Right cardiac atrium (tissue), 5 donors: ENCODE results near the gene ARHGAP8. TPM values are rescaled to one million over a fixed set of nuclear protein-coding genes. Genes with fewer than 3 reads are reported as not detected.

Experiments used
- ATAC-seq, 2 donors: fragments of 200-7000 bp; cut with Tn5 transposase; one replicate each; pipeline versions ENCODE4 v1.8.0 to v1.9.1; 2020; ENCODE audit warnings: moderate library complexity in 2 of 2, mild to moderate bottlenecking in 1 of 2
- DNase-seq, 3 donors: peaks; one replicate each; pipeline ENCODE4 v3.0.0-alpha.2; 2020
- H3K27ac ChIP-seq: one replicate; pipeline ENCODE4 v1.5.1; 2013; ENCODE audit warnings: mild to moderate bottlenecking, low read length, control low read depth, moderate library complexity
- H3K27me3 ChIP-seq: one replicate; pipeline ENCODE4 v1.6.1; 2013; ENCODE audit not compliant: control insufficient read depth, insufficient read depth
- H3K4me1 ChIP-seq: one replicate; pipeline ENCODE4 v1.6.1; 2013; ENCODE audit warnings: low read length; ENCODE audit not compliant: control insufficient read depth, insufficient read depth
- H3K4me3 ChIP-seq: one replicate; pipeline ENCODE4 v1.5.1; 2013; ENCODE audit warnings: low read length, control low read depth
- H3K9me3 ChIP-seq: one replicate; pipeline ENCODE4 v1.6.1; 2013; ENCODE audit warnings: low read length; ENCODE audit not compliant: control insufficient read depth
- WGBS: extraction: QIAGEN DNeasy Blood & Tissue Kit; methylation state at CpG from one replicate; pipeline ENCODE4 v1.1.7; 2013; 5-methylcytosine and 5-hydroxymethylcytosine counted together
- intact Hi-C, 4 donors: fragments of 100-400 bp; cut with DNase I; formaldehyde crosslinking; loops; one replicate each; pipeline versions ENCODE4 v1.11.0 to v1.14.0; 2022 to 2023
- polyA plus RNA-seq: library from polyadenylated mRNA; stranded (reverse); fragments of 200-250 nt; gene quantifications from one replicate; pipeline ENCODE4 v1.2.3, GENCODE V29; 2013
- total RNA-seq, 4 donors: library from RNA; stranded (reverse); fragmentation: NEBNext Ultra II Directional; extraction: Animal tissue kit (Norgen Biotek cat#: 25700); gene quantifications; one replicate each; pipeline ENCODE4 v1.2.1, GENCODE V29; 2021
- donor health status: healthy with polysubstance abuse.
- donor health status: DM: no; HTN: yes; CAD: no.
- donor health status: DM: no; HTN: no; CAD: no.
- donor health status: DM: no; HTN: yes; CAD: no; lungs with severe emphysema.
- donor health status: DM: yes; HTN: yes; CAD: no.

The ARHGAP8 gene
- total and polyA plus RNA-seq, 5 donors, result 0.02 to 1.9 (median 0.66) TPM

DNA sequence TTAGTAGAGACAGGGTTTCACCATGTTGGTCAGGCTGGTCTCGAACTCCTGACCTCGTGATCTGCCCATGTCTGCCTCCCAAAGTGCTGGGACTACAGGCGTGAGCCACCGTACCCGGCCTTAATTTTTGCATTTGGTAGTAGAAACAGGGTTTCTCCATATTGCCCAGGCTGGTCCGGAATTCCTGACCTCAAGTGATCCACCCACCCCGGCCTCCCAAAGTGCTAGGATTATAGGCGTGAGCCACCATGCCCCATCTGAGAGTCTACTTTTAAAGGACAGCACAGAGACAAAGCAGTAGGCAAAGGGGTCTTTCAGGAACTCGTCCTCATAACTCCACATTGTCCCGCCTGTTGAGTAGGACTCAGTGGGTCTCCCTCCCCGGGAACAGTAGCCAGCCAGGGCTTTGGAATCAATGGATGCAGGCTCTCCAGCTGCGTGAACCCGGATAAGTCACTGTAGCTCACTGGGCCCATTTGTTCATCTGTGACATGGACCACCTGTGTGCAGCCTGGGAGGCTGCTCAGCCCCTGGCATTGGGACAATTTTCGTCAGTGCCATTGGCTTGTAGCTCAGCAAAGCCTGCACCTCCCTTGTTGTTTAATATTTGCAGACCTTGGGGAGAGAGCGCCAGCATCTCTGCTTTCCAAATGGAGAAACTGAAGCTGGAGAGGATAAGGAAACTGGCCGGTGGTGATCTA is 86.1 kb downstream of the ARHGAP8 start:
- Histone ChIP-seq H3K27me3 (no peaks in the 10 kb centered on the region), H3K4me1 (no peaks in the 10 kb centered on the region), H3K9me3 (no peaks in the 10 kb centered on the region), H3K27ac (no peak overlapping the region), H3K4me3 (no peak overlapping the region)
- intact Hi-C loops, result no loop called here
- WGBS, result 73% methylated on average over 16 of the region's 16 CpGs
- ATAC-seq (no peak), DNase-seq (no peak)

DNA sequence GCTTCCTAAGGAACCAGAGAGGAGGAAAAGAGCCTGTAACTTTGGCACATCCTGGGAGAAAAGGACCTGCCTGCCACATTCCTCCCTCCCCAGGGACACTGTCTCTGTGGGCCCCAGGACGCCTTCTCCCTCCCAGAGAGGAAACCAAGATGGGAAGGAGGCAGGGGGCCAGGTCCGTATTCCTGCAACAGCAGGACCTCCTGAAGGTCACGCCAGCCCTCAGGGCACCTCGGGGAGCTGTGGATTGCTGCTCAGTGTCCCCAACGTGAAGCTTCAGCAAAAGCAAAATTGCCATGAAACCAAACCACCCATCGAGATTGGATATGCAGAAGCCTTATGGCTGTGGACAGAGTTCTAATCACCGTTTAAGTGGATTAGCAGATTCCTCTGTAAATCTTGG is 86.7 kb downstream of the ARHGAP8 start:
- DNase-seq, result no peak
- Histone ChIP-seq H3K27me3 (no peaks in the 10 kb centered on the region), H3K27ac (no peak overlapping the region), H3K9me3 (no peaks in the 10 kb centered on the region), H3K4me3 (no peak overlapping the region), H3K4me1 (no peaks in the 10 kb centered on the region)
- 55% methylated on average over 7 of the region's 7 CpGs for WGBS
- intact Hi-C loops, result no loop called here
- ATAC-seq, result no peak

DNA sequence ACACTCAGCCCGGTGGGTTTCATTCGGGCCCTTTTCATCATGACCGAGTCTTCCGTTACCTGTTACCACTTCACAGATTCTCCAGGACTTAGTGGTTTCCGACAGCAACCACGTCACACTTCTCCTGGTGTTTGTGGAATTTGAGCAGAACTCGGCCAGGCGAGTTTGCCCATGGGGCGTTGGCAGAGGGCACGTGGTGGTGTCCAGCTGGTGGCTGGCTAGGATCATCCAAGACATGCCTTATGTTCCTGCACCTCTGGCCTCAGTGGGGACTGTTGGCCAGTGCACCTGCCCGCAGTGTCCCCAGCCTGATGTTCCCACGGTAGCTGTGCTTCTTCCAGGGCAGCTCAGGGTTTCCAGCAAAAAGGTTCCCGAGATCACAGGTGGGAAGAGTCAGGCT is 87.3 kb downstream of the ARHGAP8 start:
- no peaks in the 10 kb centered on the region for H3K9me3 ChIP-seq
- 88% methylated on average over 13 of the region's 13 CpGs for WGBS
- no peak for DNase-seq
- H3K27me3 ChIP-seq, result no peaks in the 10 kb centered on the region
- no peak for ATAC-seq
- no peaks in the 10 kb centered on the region for H3K4me1 ChIP-seq
- H3K27ac ChIP-seq, result no peak overlapping the region
- H3K4me3 ChIP-seq, result no peak overlapping the region
- intact Hi-C loops, result no loop called here

DNA sequence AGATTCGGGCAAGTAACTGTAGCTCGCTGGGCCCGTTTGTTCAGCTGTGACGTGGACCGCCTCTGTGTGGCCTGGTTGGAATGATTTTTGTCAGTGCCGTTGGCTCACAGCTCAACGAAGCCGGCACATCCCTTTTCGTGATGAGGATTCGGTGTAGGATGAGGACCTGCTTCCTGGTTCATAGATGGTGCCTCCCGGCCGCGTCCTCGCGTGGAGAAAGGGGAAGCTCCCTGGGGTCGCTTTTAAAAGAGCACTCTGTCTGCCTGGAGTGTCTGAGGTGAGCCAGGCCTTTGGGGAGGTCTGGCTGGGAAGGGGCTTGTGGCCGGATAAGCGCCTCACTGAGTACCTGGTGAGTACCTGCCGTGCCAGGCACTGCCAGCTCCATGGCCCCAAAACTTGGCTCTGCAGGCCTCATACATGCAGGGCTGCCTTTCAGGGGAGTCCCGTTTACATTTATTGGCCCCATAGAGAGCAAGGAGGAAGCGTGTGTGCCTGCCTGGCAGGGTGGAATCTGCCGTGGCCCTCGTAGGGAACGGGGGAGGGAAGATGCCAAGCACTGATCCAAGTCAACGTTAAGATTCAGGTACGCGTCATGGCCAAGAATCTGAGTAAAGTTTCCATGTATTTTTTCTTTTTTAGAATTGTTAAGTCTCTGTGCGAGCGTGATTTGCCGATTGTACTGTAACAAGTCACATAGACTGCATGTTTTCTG is 88.4 kb downstream of the ARHGAP8 start:
- intact Hi-C loops, result no loop called here
- no peak overlapping the region for H3K27ac ChIP-seq
- H3K9me3 ChIP-seq, result no peaks in the 10 kb centered on the region
- WGBS, result 80% methylated on average over 30 of the region's 30 CpGs
- DNase-seq (no peak), ATAC-seq (no peak)
- H3K4me1 ChIP-seq, result no peaks in the 10 kb centered on the region
- no peaks in the 10 kb centered on the region for H3K27me3 ChIP-seq
- no peak overlapping the region for H3K4me3 ChIP-seq

DNA sequence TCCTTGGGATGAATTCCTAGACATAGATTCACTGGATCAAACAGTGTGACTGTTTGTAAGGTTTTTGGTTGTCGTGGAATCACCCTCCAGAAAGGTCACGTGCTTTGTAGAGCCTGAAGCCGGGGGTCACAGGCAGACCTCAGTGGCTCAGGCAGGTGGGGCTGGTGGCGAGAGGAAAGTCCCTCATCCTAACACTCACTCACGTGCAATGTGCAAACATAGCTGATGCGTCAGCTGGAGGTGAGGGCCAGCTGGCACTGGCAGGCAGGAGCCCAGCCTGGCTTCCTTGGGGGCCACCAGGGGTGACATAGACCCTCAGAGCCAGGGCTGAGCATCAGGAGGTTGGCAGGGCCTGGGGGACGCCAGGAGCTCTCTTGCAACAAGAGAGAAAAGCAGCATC is 90.0 kb downstream of the ARHGAP8 start:
- DNase-seq (no peak), ATAC-seq (no peak)
- WGBS, result 74% methylated on average over 7 of the region's 7 CpGs
- no peak overlapping the region for H3K4me3 ChIP-seq
- no peaks in the 10 kb centered on the region for H3K4me1 ChIP-seq
- intact Hi-C loops, result no loop called here
- H3K27me3 ChIP-seq, result no peaks in the 10 kb centered on the region
- no peak overlapping the region for H3K27ac ChIP-seq
- no peaks in the 10 kb centered on the region for H3K9me3 ChIP-seq

DNA sequence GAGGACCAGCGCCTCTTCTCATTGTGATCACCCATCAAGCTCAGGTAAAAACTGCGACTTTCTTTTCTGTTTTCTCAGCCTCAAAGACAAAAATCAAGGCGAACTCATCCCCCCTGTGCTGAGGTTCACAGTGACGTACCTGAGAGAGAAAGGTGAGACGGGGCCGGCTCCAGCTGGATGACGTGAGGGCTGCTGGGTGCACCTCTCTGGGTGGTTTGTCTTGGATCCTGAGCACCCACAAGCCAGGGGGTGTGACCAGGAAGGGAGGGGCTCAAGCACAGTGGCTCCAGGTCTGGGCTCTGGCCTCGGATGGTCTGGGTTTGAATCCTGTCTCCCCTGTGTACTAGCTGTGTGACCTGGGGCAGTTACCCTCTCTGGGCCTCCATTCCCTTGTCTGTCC is 92.8 kb downstream of the ARHGAP8 start:
- intact Hi-C loops, result no loop called here
- no peak overlapping the region for H3K27ac ChIP-seq
- no peaks in the 10 kb centered on the region for H3K27me3 ChIP-seq
- H3K4me3 ChIP-seq, result no peak overlapping the region
- H3K4me1 ChIP-seq, result no peaks in the 10 kb centered on the region
- 92% methylated on average over 8 of the region's 8 CpGs for WGBS
- no peak for DNase-seq
- no peaks in the 10 kb centered on the region for H3K9me3 ChIP-seq
- no peak for ATAC-seq

DNA sequence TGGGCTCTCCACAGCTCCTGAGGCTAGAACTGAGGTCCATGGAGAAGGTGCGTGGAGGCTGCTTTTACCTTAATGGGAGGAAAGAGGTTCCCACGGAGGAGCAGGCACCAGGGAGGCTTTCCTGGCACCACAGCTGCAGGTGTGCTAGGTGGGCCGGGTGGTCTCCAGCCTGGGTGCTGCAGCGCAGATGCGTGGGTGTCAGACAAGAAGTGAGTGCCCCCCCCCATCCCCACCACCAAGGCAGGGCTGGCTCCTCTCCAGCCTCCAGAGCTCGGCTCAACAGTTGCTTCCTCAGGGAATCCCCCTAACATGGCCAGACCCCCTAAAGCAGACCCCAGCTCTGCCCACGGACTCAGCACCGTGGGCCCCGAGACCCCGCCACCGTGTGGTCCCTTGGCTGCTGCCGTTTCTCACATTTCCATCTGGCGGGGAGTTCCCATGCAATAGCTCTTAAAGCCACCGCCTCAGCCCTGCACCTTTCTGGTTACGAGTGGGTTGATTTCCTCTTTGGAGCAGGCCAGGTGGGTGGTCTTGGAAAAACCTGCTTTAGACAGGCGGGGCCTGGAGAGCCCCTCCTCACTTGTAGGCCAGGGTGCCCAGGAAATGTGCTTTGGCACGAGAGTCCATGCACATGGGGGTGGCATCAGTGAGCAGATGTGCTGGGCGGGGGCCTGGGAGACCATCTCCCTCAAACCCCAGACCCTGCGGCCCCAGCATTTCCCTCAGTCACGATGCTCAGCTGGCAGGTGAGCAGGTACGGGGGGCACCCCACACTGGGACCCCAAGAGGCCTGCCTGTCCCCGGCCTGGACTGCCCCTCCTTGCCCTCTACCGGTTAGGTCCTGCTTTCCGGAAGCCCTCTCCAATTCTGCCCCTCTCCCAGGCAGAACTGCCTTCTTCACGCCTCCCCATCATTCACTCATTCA is 93.7 kb downstream of the ARHGAP8 start:
- DNase-seq, result no peak
- no peak overlapping the region for H3K27ac ChIP-seq
- ATAC-seq, result no peak
- intact Hi-C loops, result no loop called here
- no peaks in the 10 kb centered on the region for H3K27me3 ChIP-seq
- H3K4me3 ChIP-seq, result no peak overlapping the region
- WGBS, result 86% methylated on average over 25 of the region's 25 CpGs
- no peaks in the 10 kb centered on the region for H3K9me3 ChIP-seq
- no peaks in the 10 kb centered on the region for H3K4me1 ChIP-seq

DNA sequence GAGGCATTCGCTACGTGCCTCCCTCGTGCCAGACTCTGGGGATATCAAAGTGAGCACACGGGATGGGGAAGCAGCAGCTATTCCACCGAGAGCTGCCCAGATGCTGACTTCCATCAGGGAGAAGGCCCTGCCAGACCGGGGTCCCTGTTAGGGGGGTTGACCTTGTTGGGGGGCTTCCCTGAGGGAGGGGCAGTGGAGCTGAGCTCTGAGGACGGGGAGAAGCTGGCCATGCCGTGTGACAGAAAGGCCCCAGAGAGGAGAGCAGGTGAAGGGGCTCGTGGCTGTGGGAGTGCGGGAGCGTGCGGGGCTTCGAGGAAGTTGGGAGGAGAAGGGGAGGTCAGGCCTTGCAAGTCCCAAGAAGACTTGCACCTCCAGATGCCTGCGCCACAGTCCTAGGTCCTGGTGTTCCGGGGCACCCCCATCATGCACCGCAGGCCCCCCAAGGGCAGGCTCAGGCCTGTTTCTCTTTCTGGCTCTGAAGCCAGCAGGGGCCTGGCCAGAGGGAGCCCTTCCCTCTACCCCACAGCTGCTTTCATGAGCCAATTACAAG is 94.4 kb downstream of the ARHGAP8 start:
- intact Hi-C loops, result no loop called here
- ATAC-seq, result no peak
- Histone ChIP-seq H3K27ac (no peak overlapping the region), H3K27me3 (no peaks in the 10 kb centered on the region), H3K9me3 (no peaks in the 10 kb centered on the region), H3K4me3 (no peak overlapping the region), H3K4me1 (no peaks in the 10 kb centered on the region)
- no peak for DNase-seq
- WGBS, result 80% methylated on average over 16 of the region's 16 CpGs

DNA sequence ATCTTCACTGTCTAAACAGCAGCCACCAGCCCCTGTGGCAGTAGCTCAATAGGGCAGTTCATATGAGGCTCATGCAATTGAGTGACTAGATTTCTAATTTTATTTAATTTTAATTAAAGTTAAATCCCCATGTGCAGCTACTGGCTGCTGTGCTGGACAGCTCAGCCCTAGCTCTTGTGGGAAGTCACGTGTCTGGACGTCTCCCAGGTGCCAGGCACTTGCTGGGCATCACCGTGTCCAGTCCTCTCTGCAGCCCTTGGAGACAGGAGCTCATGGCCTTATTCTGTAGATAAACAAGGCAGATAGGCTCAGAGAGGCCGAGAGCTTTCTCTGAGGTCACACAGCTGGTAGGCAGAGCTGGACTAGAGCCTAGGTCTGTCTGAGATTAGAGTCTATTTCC is 95.0 kb downstream of the ARHGAP8 start:
- H3K4me3 ChIP-seq, result no peak overlapping the region
- no peaks in the 10 kb centered on the region for H3K9me3 ChIP-seq
- H3K27ac ChIP-seq, result no peak overlapping the region
- intact Hi-C loops, result no loop called here
- H3K4me1 ChIP-seq, result no peaks in the 10 kb centered on the region
- 54% methylated on average over 4 of the region's 4 CpGs for WGBS
- no peaks in the 10 kb centered on the region for H3K27me3 ChIP-seq
- DNase-seq, result no peak
- no peak for ATAC-seq

DNA sequence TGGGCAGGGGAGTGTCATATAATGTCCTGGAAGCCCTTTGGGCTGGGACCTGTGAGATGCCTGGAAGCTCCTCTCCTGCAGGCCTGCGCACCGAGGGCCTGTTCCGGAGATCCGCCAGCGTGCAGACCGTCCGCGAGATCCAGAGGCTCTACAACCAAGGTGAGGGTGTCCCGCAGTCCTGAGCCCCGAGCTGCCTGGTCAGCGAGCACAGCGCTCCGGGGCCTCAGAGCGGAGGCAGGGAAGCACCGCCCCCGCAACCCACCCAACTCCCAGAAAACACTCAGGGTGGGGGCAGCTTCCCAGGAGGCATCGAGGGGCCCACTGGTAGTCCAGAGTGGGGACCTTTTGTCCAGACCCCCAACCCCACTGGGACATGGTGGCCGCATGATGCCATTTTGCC is 95.5 kb downstream of the ARHGAP8 start:
- no peak for ATAC-seq
- 89% methylated on average over 18 of the region's 18 CpGs for WGBS
- intact Hi-C loops, result no loop called here
- Histone ChIP-seq H3K27ac (no peak overlapping the region), H3K27me3 (no peaks in the 10 kb centered on the region), H3K4me1 (no peaks in the 10 kb centered on the region), H3K4me3 (no peak overlapping the region), H3K9me3 (no peaks in the 10 kb centered on the region)
- DNase-seq, result no peak

DNA sequence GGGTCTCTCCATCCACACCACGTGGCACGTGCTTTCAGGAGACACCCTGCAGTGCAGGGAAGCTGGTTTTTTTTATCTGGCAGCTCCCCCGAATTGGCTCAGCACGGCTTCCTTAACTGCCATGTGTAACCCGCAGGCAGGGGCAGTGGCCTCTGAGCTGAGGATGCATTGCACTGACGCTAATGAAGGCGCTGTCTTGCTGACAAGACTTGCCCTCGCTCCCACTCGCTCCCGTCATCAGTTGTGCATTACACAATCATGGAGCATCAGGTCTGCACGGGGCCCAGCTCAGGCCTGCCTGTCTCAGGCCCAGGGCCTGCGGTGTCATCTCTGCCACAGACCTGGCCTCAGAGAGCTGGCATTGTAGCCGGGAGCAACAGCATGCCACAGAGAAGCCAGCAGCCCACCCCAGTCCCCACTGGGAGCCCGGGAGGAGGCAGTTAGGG is 95.9 kb downstream of the ARHGAP8 start:
- no peaks in the 10 kb centered on the region for H3K9me3 ChIP-seq
- H3K4me1 ChIP-seq, result no peaks in the 10 kb centered on the region
- no peak for ATAC-seq
- no peak overlapping the region for H3K27ac ChIP-seq
- no peaks in the 10 kb centered on the region for H3K27me3 ChIP-seq
- intact Hi-C loops, result no loop called here
- WGBS, result 69% methylated on average over 14 of the region's 14 CpGs
- H3K4me3 ChIP-seq, result no peak overlapping the region
- no peak for DNase-seq
